PC-3 (cell line): Measurements from ENCODE around the gene CLEC16A. TPM values are rescaled to one million over a fixed set of nuclear protein-coding genes. Genes with fewer than 3 reads are reported as not detected.

Experiments
- ATAC-seq: fragments of 200-7000 bp; cut with Tn5 transposase; 2 replicates; pipeline ENCODE4 v1.9.1; 2020; ENCODE audit warnings: mild to moderate bottlenecking, moderate library complexity
- BruUV-seq: library from RNA; stranded (reverse); fragments of 400-500 nt; replicated peaks from 2 replicates; lab custom pipeline; 2021; lab: Mats Ljungman, UMichigan
- CTCF ChIA-PET: fragments of 300-600 bp; sonication (Branson Sonifier 250); formaldehyde crosslinking; loops from one replicate; lab custom pipeline; 2022; ENCODE audit warnings: antibody characterized with exemption; lab: Charles Lee
- POLR2A ChIA-PET: fragments of 300-600 bp; sonication (Branson Sonifier 250); formaldehyde crosslinking; loops from one replicate; lab custom pipeline; 2022; ENCODE audit warnings: antibody characterized with exemption; ENCODE audit not compliant: unreplicated experiment; lab: Charles Lee
- DNase-seq: peaks from one replicate; pipeline ENCODE4 v3.0.0-alpha.2; 2015
- H2AFZ ChIP-seq: fragments of 300-600 bp; sonication (generic); 2 replicates; pipeline ENCODE4 v1.6.0; 2016; ENCODE audit warnings: antibody characterized with exemption, low read length
- H3F3A ChIP-seq: fragments of 300-600 bp; sonication (generic); one replicate; pipeline ENCODE4 v1.6.0; 2017; ENCODE audit warnings: antibody characterized with exemption, low read length, control low read depth, mild to moderate bottlenecking; ENCODE audit not compliant: unreplicated experiment
- H3K27ac ChIP-seq: fragments of 300-600 bp; sonication (generic); 2 replicates; pipeline ENCODE4 v1.5.1; 2016; ENCODE audit warnings: mild to moderate bottlenecking, low read length
- H3K27me3 ChIP-seq: fragments of 300-600 bp; sonication (generic); 2 replicates; pipeline ENCODE4 v1.6.1; 2016; ENCODE audit warnings: low read length, mixed read lengths
- H3K36me3 ChIP-seq: fragments of 300-600 bp; sonication (generic); 2 replicates; pipeline ENCODE4 v1.6.1; 2016; ENCODE audit warnings: low read depth, mixed run types, low read length, mixed read lengths
- H3K4me1 ChIP-seq: fragments of 300-600 bp; sonication (generic); 2 replicates; pipeline ENCODE4 v1.5.1; 2016; ENCODE audit warnings: low read length; ENCODE audit not compliant: insufficient read depth
- H3K4me2 ChIP-seq: fragments of 300-600 bp; sonication (generic); 2 replicates; pipeline ENCODE4 v1.6.0; 2016; ENCODE audit warnings: low read length
- H3K4me3 ChIP-seq: fragments of 300-600 bp; sonication (generic); 2 replicates; pipeline ENCODE4 v1.5.1; 2016; ENCODE audit warnings: mild to moderate bottlenecking, low read length, mixed read lengths
- H3K79me2 ChIP-seq: fragments of 300-600 bp; sonication (generic); 2 replicates; pipeline ENCODE4 v1.6.1; 2017; ENCODE audit warnings: low read length, mixed read lengths
- H3K9ac ChIP-seq: fragments of 300-600 bp; sonication (generic); 2 replicates; pipeline ENCODE4 v1.6.0; 2016; ENCODE audit warnings: mild to moderate bottlenecking, low read length
- H3K9me2 ChIP-seq: fragments of 300-600 bp; sonication (generic); replicated peaks from 2 replicates; pipeline ENCODE4 v1.6.1; 2016; ENCODE audit warnings: mixed run types, low read length, mixed read lengths
- H3K9me3 ChIP-seq: fragments of 300-600 bp; sonication (generic); 2 replicates; pipeline ENCODE4 v1.6.1; 2016; ENCODE audit warnings: low read length, mixed read lengths
- H4K20me1 ChIP-seq: fragments of 300-600 bp; sonication (generic); 2 replicates; pipeline ENCODE4 v1.6.1; 2016; ENCODE audit warnings: low read length, mixed read lengths
- CTCF ChIP-seq: fragments of 300-600 bp; sonication (generic); conservative IDR thresholded peaks from 2 replicates; pipeline ENCODE4 v1.5.1; 2017; ENCODE audit warnings: antibody characterized with exemption, low read depth, mild to moderate bottlenecking, low read length
- EZH2 ChIP-seq: fragments of 300-600 bp; sonication (generic); IDR thresholded peaks from one replicate; pipeline ENCODE4 v1.6.1; 2017; ENCODE audit warnings: antibody characterized with exemption, mild to moderate bottlenecking, low read length; ENCODE audit not compliant: unreplicated experiment
- EZH2phosphoT487 ChIP-seq: fragments of 300-600 bp; sonication (generic); IDR thresholded peaks from 2 replicates; pipeline ENCODE4 v1.6.1; 2018; ENCODE audit warnings: mild to moderate bottlenecking, antibody characterized with exemption, low read length, borderline replicate concordance
- intact Hi-C: fragments of 100-400 bp; cut with micrococcal nuclease; formaldehyde crosslinking; loops from 2 replicates; pipeline ENCODE4 v1.9.0; 2023
- total RNA-seq: library from RNA; depleted of rRNA; stranded (reverse); fragments of >200 nt; gene quantifications from 2 replicates; pipeline ENCODE4 v1.2.3, GENCODE V29; 2014

The CLEC16A gene
- total RNA-seq, 1 experiment from 2014 or later: 9.5 TPM

GRCh38 chr16:11053916-11054460 is 109.6 kb downstream of the CLEC16A start:
- POLR2A ChIA-PET: no interaction called here
- CTCF ChIA-PET: no interaction called here
- no peak for TF ChIP-seq EZH2

GRCh38 chr16:11056090-11056992 is 112.0 kb downstream of the CLEC16A start:
- Histone ChIP-seq H3K4me2 (no peak overlapping the region), H2AFZ (no peak overlapping the region), H3K36me3 (no peaks in the 10 kb centered on the region), H3K9me3 (no peaks in the 10 kb centered on the region), H3K4me3 (no peak overlapping the region), H3K4me1 (no peaks in the 10 kb centered on the region), H3K27me3 (no peaks in the 10 kb centered on the region), H4K20me1 (no peaks in the 10 kb centered on the region), H3K9me2 (no peaks in the 10 kb centered on the region), H3K9ac (no peak overlapping the region), H3K27ac (no peak overlapping the region), H3K79me2 (no peaks in the 10 kb centered on the region), H3F3A (no peaks in the 10 kb centered on the region)
- TF ChIP-seq EZH2 (no peak), EZH2phosphoT487 (no peak), CTCF (no peak)
- intact Hi-C loops: no loop called here
- ChIA-PET POLR2A (no interaction called here), CTCF (interaction anchor here (0.6 kb wide), 1 partner anchor 199 kb away, joined by 8 read pairs; no protein-coding TSS in a partner anchor)
- BruUV-seq: no TSS peak
- no peak for DNase-seq
- ATAC-seq: no peak

More at GRCh38 chr16:11053916-11054460, 109.6 kb downstream of the CLEC16A start:
- H3K9me2 ChIP-seq: no peaks in the 10 kb centered on the region
- no peaks in the 10 kb centered on the region for H3K27me3 ChIP-seq
- no peak overlapping the region for H3K9ac ChIP-seq
- H2AFZ ChIP-seq: no peak overlapping the region
- no peaks in the 10 kb centered on the region for H3K79me2 ChIP-seq
- H4K20me1 ChIP-seq: no peaks in the 10 kb centered on the region
- no peak overlapping the region for H3K4me2 ChIP-seq
- H3F3A ChIP-seq: no peaks in the 10 kb centered on the region
- H3K36me3 ChIP-seq: no peaks in the 10 kb centered on the region
- DNase-seq (no peak), ATAC-seq (no peak)
- intact Hi-C loops: no loop called here
- H3K4me3 ChIP-seq: no peak overlapping the region
- no TSS peak for BruUV-seq
- H3K27ac ChIP-seq: no peak overlapping the region
- H3K9me3 ChIP-seq: no peaks in the 10 kb centered on the region
- H3K4me1 ChIP-seq: peaks cover 8% of the 10 kb centered on the region

GRCh38 chr16:11056993-11057649 is 112.8 kb downstream of the CLEC16A start:
- Histone ChIP-seq H3F3A (no peaks in the 10 kb centered on the region), H3K4me2 (no peak overlapping the region), H3K9me2 (no peaks in the 10 kb centered on the region), H3K36me3 (no peaks in the 10 kb centered on the region), H3K27ac (no peak overlapping the region), H3K79me2 (no peaks in the 10 kb centered on the region), H3K4me3 (no peak overlapping the region), H3K9ac (no peak overlapping the region), H3K9me3 (no peaks in the 10 kb centered on the region), H2AFZ (no peak overlapping the region), H3K4me1 (no peaks in the 10 kb centered on the region), H4K20me1 (no peaks in the 10 kb centered on the region), H3K27me3 (no peaks in the 10 kb centered on the region)
- intact Hi-C loops: no loop called here
- ChIA-PET CTCF (interaction anchor here (0.6 kb wide), 1 partner anchor 198 kb away, joined by 8 read pairs; no protein-coding TSS in a partner anchor), POLR2A (no interaction called here)
- ATAC-seq (no peak), DNase-seq (no peak)
- TSS peak; percentile 56 for BruUV-seq
- TF ChIP-seq EZH2phosphoT487: no peak
- TF ChIP-seq CTCF: no peak
- TF ChIP-seq EZH2: no peak
